IMR-90 (cell line): Measurements from ENCODE around the gene JMJD1C. TPM values are rescaled to one million over a fixed set of nuclear protein-coding genes. Genes with fewer than 3 reads are reported as not detected.

ENCODE experiments used
- ATAC-seq: fragments of 200-7000 bp; cut with Tn5 transposase; 2 replicates; pipeline ENCODE4 v1.9.1; 2020; ENCODE audit warnings: low read depth, mild to moderate bottlenecking, moderate library complexity
- BruUV-seq: library from RNA; stranded (reverse); fragments of 400-500 nt; replicated peaks from 2 replicates; lab custom pipeline; 2021; lab: Mats Ljungman, UMichigan
- CTCF ChIA-PET: fragments of 300-600 bp; formaldehyde crosslinking; extraction: SDS; loops from one replicate; lab custom pipeline; 2021; ENCODE audit warnings: antibody characterized with exemption; lab: Yijun Ruan, JAX
- POLR2A ChIA-PET: fragments of 300-600 bp; sonication (Branson Sonifier 250); formaldehyde crosslinking; loops from one replicate; lab custom pipeline; 2022; ENCODE audit warnings: antibody characterized with exemption; ENCODE audit not compliant: unreplicated experiment; lab: Charles Lee
- DNase-seq: peaks from one replicate; pipeline ENCODE4 v3.0.0; 2013
- H2AFZ ChIP-seq: replicated peaks from 2 replicates; pipeline ENCODE3; 2013; ENCODE audit warnings: low read length, mild to moderate bottlenecking; ENCODE audit not compliant: poor library complexity
- H2AK5ac ChIP-seq: 2 replicates; pipeline ENCODE4 v1.6.1; 2013; ENCODE audit warnings: low read depth, low read length, inconsistent platforms
- H2AK9ac ChIP-seq: replicated peaks from 2 replicates; pipeline ENCODE3; 2013; ENCODE audit warnings: mild to moderate bottlenecking, low read depth, low read length, moderate library complexity; ENCODE audit not compliant: poor library complexity
- H2BK120ac ChIP-seq: 2 replicates; pipeline ENCODE4 v1.6.1; 2013; ENCODE audit warnings: low read depth, low read length, inconsistent platforms
- H2BK15ac ChIP-seq: 3 replicates; pipeline ENCODE4 v1.6.1; 2013; ENCODE audit warnings: low read depth, low read length, inconsistent platforms
- H2BK20ac ChIP-seq: 2 replicates; pipeline ENCODE4 v1.6.1; 2013; ENCODE audit warnings: low read depth, mild to moderate bottlenecking, inconsistent platforms, low read length, moderate library complexity
- H2BK5ac ChIP-seq: 2 replicates; pipeline ENCODE4 v1.6.1; 2013; ENCODE audit warnings: mild to moderate bottlenecking, low read depth, low read length, inconsistent platforms; ENCODE audit not compliant: poor library complexity, severe bottlenecking
- H3K14ac ChIP-seq: replicated peaks from 2 replicates; pipeline ENCODE4 v1.6.1; 2013; ENCODE audit warnings: low read depth, low read length, inconsistent platforms
- H3K18ac ChIP-seq: 2 replicates; pipeline ENCODE4 v1.6.1; 2013; ENCODE audit warnings: low read depth, low read length, control low read depth
- H3K23ac ChIP-seq: 2 replicates; pipeline ENCODE4 v1.6.1; 2013; ENCODE audit warnings: low read depth, low read length, inconsistent platforms
- H3K27ac ChIP-seq: 2 replicates; pipeline ENCODE4 v1.5.1; 2013; ENCODE audit warnings: mild to moderate bottlenecking, control low read depth, low read length; ENCODE audit not compliant: insufficient read depth
- H3K27me3 ChIP-seq: 2 replicates; pipeline ENCODE4 v1.6.1; 2013; ENCODE audit warnings: low read length; ENCODE audit not compliant: control insufficient read depth, insufficient read depth
- H3K36me3 ChIP-seq: 2 replicates; pipeline ENCODE4 v1.6.1; 2013; ENCODE audit warnings: low read length, mixed read lengths; ENCODE audit not compliant: control insufficient read depth, insufficient read depth
- H3K4ac ChIP-seq: 2 replicates; pipeline ENCODE4 v1.6.1; 2013; ENCODE audit warnings: low read depth, low read length, inconsistent platforms
- H3K4me1 ChIP-seq: 2 replicates; pipeline ENCODE4 v1.6.1; 2013; ENCODE audit warnings: low read length, mixed read lengths; ENCODE audit not compliant: control insufficient read depth, insufficient read depth
- H3K4me2 ChIP-seq: 2 replicates; pipeline ENCODE4 v1.6.1; 2013; ENCODE audit warnings: low read depth, mild to moderate bottlenecking, control low read depth, low read length, moderate library complexity
- H3K4me3 ChIP-seq: 2 replicates; pipeline ENCODE4 v1.5.1; 2013; ENCODE audit warnings: low read depth, mild to moderate bottlenecking, control low read depth, low read length, moderate library complexity; ENCODE audit not compliant: insufficient read depth
- H3K56ac ChIP-seq: 2 replicates; pipeline ENCODE4 v1.6.1; 2013; ENCODE audit warnings: low read length, inconsistent platforms; ENCODE audit not compliant: insufficient read depth; ENCODE audit errors: extremely low read depth
- H3K79me1 ChIP-seq, 2 experiments: 2 replicates each; pipeline ENCODE4 v1.6.1; 2013; ENCODE audit warnings: low read length in 2 of 2, inconsistent platforms in 1 of 2, low read depth in 1 of 2
- H3K9ac ChIP-seq: 2 replicates; pipeline ENCODE4 v1.6.1; 2013; ENCODE audit warnings: low read depth, low read length, control low read depth
- H3K9me1 ChIP-seq: 2 replicates; pipeline ENCODE4 v1.6.1; 2013; ENCODE audit warnings: low read length, inconsistent platforms; ENCODE audit not compliant: insufficient read depth
- H3K9me3 ChIP-seq: 2 replicates; pipeline ENCODE4 v1.6.1; 2013; ENCODE audit warnings: low read length; ENCODE audit not compliant: control insufficient read depth, insufficient read depth
- H4K20me1 ChIP-seq: 2 replicates; pipeline ENCODE4 v1.6.1; 2013; ENCODE audit warnings: low read length, inconsistent platforms; ENCODE audit not compliant: insufficient read depth
- H4K5ac ChIP-seq: 2 replicates; pipeline ENCODE4 v1.6.1; 2013; ENCODE audit warnings: mild to moderate bottlenecking, low read depth, low read length, control low read depth
- H4K8ac ChIP-seq, 2 experiments: 2 replicates each; pipeline ENCODE4 v1.6.1; 2013; ENCODE audit warnings: low read depth in 2 of 2, low read length in 2 of 2, control low read depth in 1 of 2, inconsistent platforms in 1 of 2
- H4K91ac ChIP-seq: 2 replicates; pipeline ENCODE4 v1.6.1; 2013; ENCODE audit warnings: low read depth, low read length, inconsistent platforms; ENCODE audit not compliant: insufficient read depth
- BHLHE40 ChIP-seq: fragments of 150-350 bp; IDR thresholded peaks from 2 replicates; pipeline ENCODE4 v1.6.1; 2016; ENCODE audit warnings: mild to moderate bottlenecking, low read depth, low read length
- FOS ChIP-seq: fragments of 150-350 bp; IDR thresholded peaks from 2 replicates; pipeline ENCODE4 v1.6.1; 2016; ENCODE audit warnings: low read depth, low read length
- MAFK ChIP-seq: IDR thresholded peaks from 2 replicates; pipeline ENCODE4 v1.6.1; 2012; ENCODE audit warnings: low read depth, low read length, improper control_type of control experiment
- MAZ ChIP-seq: IDR thresholded peaks from 2 replicates; pipeline ENCODE4 v1.6.1; 2012; ENCODE audit warnings: low read depth, mild to moderate bottlenecking, low read length, improper control_type of control experiment, moderate library complexity, borderline replicate concordance
- MXI1 ChIP-seq: IDR thresholded peaks from 2 replicates; pipeline ENCODE4 v1.6.1; 2012; ENCODE audit warnings: low read depth, mild to moderate bottlenecking, low read length, moderate library complexity, borderline replicate concordance
- NFE2L2 ChIP-seq: fragments of 150-350 bp; IDR thresholded peaks from 2 replicates; pipeline ENCODE4 v1.6.1; 2016; ENCODE audit warnings: low read depth, mild to moderate bottlenecking, low read length
- SMC3 ChIP-seq: fragments of 150-350 bp; IDR thresholded peaks from 2 replicates; pipeline ENCODE4 v1.6.1; 2016; ENCODE audit warnings: low read depth, mild to moderate bottlenecking, antibody characterized with exemption, low read length, moderate library complexity
- WGBS, 2 experiments: methylation state at CpG; one replicate each; pipeline versions ENCODE4 v1.1.5 to v1.1.7; 2013; ENCODE audit warnings: missing lambda C conversion rate in 2 of 2; ENCODE audit not compliant: insufficient read length in 1 of 2; ENCODE audit errors: extremely low coverage in 2 of 2; 5-methylcytosine and 5-hydroxymethylcytosine counted together
- dilution Hi-C: fragments of 300-500 bp; cut with HindIII; formaldehyde crosslinking; loops from one replicate; pipeline ENCODE4 v1.14.3; 2018; ENCODE audit warnings: low sequenced_read_pairs; ENCODE audit not compliant: unreplicated experiment
- in situ Hi-C: fragments of 300-500 bp; cut with MboI; formaldehyde crosslinking; loops from 3 replicates; pipeline ENCODE4 v1.14.3; 2019; ENCODE audit warnings: low sequenced_read_pairs, inconsistent platforms, mixed read lengths
- intact Hi-C: fragments of 100-400 bp; cut with micrococcal nuclease; formaldehyde crosslinking; loops from 2 replicates; pipeline ENCODE4 v1.10.0; 2022
- polyA plus RNA-seq, 3 experiments: library from polyadenylated mRNA; depleted of rRNA; stranded (reverse); fragments of >200 nt; gene quantifications; 2 replicates each; pipeline ENCODE4 v1.2.3, GENCODE V29; 2012; ENCODE audit warnings: low replicate concordance in 1 of 3
- total RNA-seq: library from RNA; depleted of rRNA; stranded (reverse); fragments of >200 nt; gene quantifications from 2 replicates; pipeline ENCODE4 v1.2.3, GENCODE V29; 2012
- TF ChIP-seq, protein P1 (sequence below): conservative IDR thresholded peaks from 2 replicates; pipeline ENCODE4 v1.5.1; 2012; ENCODE audit warnings: mild to moderate bottlenecking, low read depth, low read length, improper control_type of control experiment

Gene JMJD1C
- total and polyA plus RNA-seq, 2 of the 4 experiments (the other 2 are of a cell fraction) = 15.6 to 96.8 TPM

DNA sequence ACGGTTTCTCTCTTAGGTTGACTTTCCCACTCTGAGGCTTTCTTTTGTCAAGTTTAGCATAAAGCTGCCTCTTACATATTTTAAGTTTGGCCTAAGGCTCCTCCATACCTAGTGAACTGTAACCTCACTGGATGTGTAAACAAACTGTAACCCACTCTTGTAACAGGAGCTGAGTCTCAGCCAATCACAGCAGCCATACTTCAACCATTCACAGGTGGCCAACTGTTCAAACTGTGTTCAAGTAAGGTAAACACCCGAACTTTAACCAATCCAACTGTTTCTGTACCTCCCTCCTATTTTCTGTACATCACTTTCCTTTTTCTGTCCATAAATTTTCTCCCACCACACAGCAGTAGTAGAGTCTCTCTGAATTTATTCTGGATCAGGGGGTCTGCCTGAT, 340.3 kb downstream of the JMJD1C start:
- Histone ChIP-seq H3K4me2 (no peak overlapping the region), H3K27me3 (no peaks in the 10 kb centered on the region), H3K9me3 (no peaks in the 10 kb centered on the region), H4K5ac (no peak overlapping the region), H3K4ac (no peak overlapping the region), H4K8ac (no peak overlapping the region), H3K9me1 (no peaks in the 10 kb centered on the region), H3K9ac (no peak overlapping the region), H3K18ac (no peak overlapping the region), H3K14ac (no peak overlapping the region), H3K23ac (no peak overlapping the region), H4K20me1 (no peaks in the 10 kb centered on the region), H3K79me1 (no peaks in the 10 kb centered on the region), H3K56ac (no peak overlapping the region), H4K91ac (no peak overlapping the region), H2AK5ac (peak overlapping the region; percentile 13; the same call in 1 of the 2 replicates), H3K4me3 (no peak overlapping the region), H2BK20ac (no peak overlapping the region), H3K36me3 (no peaks in the 10 kb centered on the region), H2BK5ac (no peak overlapping the region), H2AFZ (no peak overlapping the region), H3K27ac (no peak overlapping the region), H2AK9ac (no peak overlapping the region), H3K4me1 (peaks cover 6% of the 10 kb centered on the region), H2BK15ac (no peak overlapping the region), H2BK120ac (no peak overlapping the region)
- ChIA-PET CTCF (interaction anchor here (0.6 kb wide), 1 partner anchor 632 kb away, joined by 4 read pairs; no protein-coding TSS in a partner anchor), POLR2A (interaction anchor here (0.5 kb wide), 1 partner anchor 119 kb away, joined by 7 read pairs; no protein-coding TSS in a partner anchor)
- dilution Hi-C loops = no loop called here
- in situ Hi-C loops = loop anchor here (25.0 kb wide), 1 partner anchor 1038 kb away; no protein-coding TSS in a partner anchor
- intact Hi-C loops = no loop called here
- 100% methylated on average over 1 of the region's 2 CpGs; no CpG with 5 or more reads in 1 of the 2 experiments for whole genome bisulfite sequencing, 2 experiments
- BruUV-seq = no TSS peak
- ATAC-seq = no peak
- DNase-seq = no peak
- TF ChIP-seq, protein P1, sequence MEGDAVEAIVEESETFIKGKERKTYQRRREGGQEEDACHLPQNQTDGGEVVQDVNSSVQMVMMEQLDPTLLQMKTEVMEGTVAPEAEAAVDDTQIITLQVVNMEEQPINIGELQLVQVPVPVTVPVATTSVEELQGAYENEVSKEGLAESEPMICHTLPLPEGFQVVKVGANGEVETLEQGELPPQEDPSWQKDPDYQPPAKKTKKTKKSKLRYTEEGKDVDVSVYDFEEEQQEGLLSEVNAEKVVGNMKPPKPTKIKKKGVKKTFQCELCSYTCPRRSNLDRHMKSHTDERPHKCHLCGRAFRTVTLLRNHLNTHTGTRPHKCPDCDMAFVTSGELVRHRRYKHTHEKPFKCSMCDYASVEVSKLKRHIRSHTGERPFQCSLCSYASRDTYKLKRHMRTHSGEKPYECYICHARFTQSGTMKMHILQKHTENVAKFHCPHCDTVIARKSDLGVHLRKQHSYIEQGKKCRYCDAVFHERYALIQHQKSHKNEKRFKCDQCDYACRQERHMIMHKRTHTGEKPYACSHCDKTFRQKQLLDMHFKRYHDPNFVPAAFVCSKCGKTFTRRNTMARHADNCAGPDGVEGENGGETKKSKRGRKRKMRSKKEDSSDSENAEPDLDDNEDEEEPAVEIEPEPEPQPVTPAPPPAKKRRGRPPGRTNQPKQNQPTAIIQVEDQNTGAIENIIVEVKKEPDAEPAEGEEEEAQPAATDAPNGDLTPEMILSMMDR = no peak
- TF ChIP-seq NFE2L2 (no peak), MXI1 (no peak), MAZ (no peak), MAFK (no peak), BHLHE40 (no peak), FOS (no peak), SMC3 (no peak)
